NCI-H1092 treated with DMSO at 0.1 percent for 48 hours (cell line): ENCODE data around the gene CRABP2.
A peak's percentile ranks its signal among the peaks of the same experiment; 100 is the strongest.

Source experiments
- DNase-seq: peaks from one replicate; lab custom pipeline; 2025; lab: John Stamatoyannopoulos, UW

The CRABP2 gene

GRCh38 chr1:156705321-156705917, at the start of gene CRABP2:
Gene CRABP2, minus strand, starts transcription at chr1:156705583. Its CDS starts 137 bp downstream, at chr1:156705446.
- DNase-seq = peak; percentile 50

GRCh38 chr1:156754219-156754618, 48.8 kb upstream of the CRABP2 start:
- no peak for DNase-seq

DNA sequence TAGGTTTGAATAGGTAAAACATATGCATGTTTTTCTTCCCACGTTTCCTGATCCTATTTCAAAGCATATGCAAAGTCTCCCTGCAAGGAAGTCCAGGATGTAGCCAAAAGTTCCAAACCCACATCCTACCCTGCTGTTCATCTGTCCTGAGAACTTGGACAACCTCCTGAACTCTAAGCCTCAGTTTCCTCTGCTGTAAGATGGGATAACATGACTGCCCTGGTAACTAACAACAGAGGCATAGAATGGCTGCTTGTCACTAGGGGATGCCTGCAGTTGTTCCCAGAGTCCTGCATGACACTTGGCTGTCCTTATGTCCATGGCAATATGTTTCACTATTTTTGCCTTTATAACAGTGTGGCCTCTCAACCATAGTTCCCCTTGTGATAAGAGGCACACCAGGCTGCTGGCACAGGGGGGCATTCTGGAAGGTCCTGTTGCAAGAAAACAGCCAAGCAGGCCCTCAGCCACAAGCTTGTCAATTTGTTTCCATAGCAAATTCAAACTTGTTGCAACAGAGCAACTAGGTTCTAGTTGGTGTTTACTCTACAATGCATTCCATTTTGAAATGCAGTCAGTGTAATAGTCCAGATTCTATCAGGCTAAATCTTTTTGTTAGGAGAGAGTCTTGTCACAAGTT, 47.6 kb upstream of the CRABP2 start:
- no peak for DNase-seq

GRCh38 chr1:156751757-156752481, 46.5 kb upstream of the CRABP2 start:
- peak; percentile 94 for DNase-seq

DNA sequence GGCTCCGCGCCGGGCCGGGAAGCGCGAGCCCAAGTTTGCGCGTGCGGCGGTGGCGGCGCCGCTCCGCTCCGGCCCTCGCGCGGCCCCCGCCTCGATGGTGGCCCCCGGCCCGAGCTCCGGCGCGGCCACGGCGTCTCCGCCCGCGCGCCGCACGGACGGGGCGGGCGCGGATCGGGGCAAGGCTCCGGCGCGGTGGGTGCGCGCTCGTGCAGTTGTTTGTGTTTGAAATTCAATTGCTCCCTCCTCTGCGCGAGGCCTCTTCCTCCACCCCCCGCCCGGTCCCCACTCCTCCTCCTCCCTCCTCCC, 46.0 kb upstream of the CRABP2 start, which contains the start of gene HDGF:
Gene HDGF, minus strand, starts transcription at position 225 of the 306 bp plus-strand sequence. CDS start 246 bp downstream, outside the sequence.
- no peak for DNase-seq

GRCh38 chr1:156750711-156751450, 45.5 kb upstream of the CRABP2 start:
- DNase-seq = peak; percentile 50

DNA sequence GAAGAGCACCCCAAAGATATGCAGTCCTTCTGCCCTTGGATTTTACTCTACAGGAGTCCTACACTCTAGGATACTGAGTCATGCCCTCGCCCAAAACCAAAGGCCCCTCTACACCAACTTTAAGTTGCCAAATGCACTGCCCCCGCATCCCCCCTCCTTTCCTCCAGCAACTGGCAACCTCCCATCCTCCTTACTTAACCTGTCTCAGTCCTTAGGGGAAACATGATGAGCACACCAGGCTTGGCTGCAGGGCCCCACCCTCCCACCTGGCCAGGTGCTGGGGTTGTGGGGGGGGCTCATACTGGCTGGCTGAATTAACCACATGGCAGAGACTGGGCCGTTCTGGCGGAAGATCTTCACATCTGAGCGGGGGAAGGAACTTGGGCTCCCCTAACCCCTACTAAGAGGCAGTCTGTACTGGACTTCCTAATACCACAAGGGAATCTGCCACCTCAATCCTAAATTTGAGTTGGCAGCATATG, 44.8 kb upstream of the CRABP2 start:
- DNase-seq = no peak

- no peak for DNase-seq
Observed at GRCh38 chr1:156749419-156750118, 44.2 kb upstream of the CRABP2 start.

DNA sequence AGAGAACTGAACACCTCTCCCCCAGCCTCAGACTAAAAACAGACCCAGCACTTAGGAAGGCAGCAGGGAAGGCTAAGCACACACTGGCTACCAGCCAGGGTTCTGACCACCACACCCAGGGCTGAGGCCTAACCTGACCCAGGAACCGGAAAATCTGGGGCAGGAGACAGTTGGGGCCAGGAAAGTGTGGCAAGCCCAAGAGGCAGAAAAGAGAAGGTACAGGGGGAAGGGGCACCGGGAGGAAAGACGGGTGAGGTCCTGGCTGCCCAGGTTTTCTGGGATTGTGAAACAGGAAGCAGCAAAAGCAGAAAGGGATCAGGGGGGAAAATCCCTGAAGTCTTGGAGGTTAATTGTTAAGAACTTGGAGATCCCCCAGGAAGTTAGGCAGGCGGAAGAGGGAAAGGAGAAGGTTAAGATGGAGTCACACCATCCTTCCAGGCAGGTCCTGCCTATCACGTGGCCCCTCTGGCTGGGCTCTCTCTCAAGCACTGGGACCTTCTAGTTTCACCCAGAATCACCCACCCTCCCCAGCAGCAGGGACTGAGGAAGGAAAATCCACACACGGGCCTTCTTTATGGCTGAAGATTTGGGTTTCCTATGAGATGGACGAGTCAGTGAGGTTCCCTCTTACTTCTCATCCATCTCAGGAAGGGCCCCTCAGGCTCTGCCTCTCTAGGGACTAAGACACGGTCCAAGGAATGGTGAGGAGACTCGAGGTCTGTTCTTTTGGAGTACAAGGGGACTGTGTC, 43.5 kb upstream of the CRABP2 start:
- no peak for DNase-seq

- no peak for DNase-seq
Observed at GRCh38 chr1:156747742-156748669, 42.6 kb upstream of the CRABP2 start.

DNA sequence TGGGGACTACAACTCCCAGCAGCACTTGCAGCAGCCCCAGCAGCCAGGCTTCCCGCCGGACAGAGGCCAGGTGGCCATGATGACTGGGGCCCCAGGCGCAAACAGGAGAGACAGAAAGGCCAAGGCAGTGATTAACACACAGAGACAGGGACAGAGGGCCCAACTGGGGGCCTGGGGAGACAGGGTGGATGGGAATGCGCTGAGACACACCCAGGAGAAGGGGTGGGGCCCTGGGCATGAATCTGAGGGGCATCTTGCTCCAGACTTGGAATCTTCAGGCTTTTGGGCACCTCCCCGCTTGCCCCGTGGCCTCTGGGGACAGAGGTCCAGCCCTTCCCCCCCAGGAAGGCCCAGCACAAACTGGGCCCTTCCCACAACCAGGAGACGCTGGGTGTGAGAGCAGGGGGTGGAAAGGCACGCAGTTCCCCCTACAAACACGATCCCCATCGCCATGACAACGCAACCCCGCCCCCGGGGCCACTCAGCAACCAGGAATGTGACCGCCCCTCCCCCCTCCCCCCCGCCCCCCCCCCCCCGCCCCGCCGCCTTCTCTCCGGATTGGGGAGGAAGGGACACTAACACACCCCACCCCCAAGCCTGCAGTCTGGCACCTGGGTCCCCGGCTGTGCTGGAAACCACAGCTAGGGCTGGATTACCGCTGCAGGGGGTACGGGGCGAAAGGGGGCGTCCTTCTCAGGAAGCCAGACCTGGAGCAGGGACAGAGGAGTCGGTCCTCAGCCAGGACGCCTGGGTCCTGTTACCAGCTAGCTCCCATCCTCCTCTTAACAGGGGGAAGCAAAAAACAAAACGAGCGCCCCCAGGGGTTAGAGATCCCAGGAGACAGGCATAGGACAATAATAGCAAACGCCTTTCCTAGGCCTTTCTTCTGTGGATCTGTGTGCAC, 41.6 kb upstream of the CRABP2 start:
- DNase-seq = peak; percentile 64

GRCh38 chr1:156746406-156746727, 41.0 kb upstream of the CRABP2 start:
- no peak for DNase-seq

DNA sequence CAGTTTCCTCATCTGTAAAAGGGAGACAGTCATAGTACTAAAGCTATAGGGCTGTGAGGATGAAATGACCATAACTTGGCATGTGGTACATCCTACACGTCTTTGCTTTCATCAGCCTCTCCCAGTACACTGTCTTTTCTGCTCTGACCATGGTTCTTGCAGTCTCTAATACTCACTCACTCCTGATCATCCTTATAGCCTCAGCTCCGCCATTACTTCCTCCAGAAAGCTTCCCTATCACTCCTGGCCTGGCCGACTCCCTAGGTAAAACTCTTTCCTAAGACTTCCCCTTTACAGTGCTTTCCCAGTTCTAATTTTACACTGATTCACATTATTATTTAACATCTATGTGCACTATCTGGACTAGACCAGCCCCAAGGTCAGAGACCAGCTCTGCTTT, 40.5 kb upstream of the CRABP2 start:
- no peak for DNase-seq

DNA sequence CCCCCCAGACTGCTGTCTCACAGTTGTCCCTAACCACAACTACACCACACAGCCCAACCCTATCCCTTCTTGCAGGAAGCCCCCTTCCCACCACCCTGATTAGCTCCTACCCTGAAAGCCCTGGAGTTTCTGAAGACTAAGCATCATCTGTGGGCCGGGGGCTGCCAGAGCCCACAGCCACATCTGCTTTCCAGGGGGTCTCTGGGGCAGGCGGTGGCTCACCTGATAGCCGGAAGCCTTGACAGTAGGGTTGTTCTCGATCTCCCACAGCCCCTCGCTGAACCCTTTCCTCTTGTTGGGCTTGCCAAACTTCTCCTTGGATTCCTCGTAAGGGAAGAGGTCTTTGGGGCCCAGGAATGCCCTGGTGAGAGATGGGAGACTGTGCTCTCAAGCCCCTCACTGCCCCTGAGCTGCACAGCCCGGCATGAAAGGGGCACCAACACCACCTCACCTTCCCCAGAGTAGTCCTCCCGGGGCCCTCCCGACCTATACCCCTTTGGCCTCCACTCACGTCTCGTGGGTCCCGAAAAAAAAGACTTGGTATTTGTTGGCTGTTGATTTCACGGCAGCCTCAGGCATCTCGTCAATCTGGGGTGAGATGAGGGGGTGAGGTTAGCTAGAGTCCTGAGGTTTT, 39.5 kb upstream of the CRABP2 start:
- no peak for DNase-seq

DNA sequence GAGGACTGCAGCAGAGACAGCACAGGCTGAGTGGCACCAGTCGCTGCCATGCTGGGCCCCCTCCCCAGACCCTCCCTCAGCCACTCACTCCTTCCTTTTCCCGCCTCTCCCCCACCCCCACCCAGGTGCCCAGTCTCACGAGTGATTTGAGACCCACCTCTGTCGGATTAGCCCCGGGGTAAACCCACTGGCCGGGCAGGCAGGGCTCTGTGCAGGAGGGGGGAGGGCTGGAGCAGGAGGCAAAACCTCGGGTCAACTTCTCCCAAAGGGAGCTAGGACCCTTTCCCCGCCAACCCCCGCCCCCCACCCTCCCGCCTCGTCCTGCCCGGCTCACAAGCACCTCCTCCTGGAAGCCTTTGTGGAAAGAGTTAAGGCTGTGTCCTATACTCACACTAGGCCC, 39.0 kb upstream of the CRABP2 start:
- no peak for DNase-seq

DNA sequence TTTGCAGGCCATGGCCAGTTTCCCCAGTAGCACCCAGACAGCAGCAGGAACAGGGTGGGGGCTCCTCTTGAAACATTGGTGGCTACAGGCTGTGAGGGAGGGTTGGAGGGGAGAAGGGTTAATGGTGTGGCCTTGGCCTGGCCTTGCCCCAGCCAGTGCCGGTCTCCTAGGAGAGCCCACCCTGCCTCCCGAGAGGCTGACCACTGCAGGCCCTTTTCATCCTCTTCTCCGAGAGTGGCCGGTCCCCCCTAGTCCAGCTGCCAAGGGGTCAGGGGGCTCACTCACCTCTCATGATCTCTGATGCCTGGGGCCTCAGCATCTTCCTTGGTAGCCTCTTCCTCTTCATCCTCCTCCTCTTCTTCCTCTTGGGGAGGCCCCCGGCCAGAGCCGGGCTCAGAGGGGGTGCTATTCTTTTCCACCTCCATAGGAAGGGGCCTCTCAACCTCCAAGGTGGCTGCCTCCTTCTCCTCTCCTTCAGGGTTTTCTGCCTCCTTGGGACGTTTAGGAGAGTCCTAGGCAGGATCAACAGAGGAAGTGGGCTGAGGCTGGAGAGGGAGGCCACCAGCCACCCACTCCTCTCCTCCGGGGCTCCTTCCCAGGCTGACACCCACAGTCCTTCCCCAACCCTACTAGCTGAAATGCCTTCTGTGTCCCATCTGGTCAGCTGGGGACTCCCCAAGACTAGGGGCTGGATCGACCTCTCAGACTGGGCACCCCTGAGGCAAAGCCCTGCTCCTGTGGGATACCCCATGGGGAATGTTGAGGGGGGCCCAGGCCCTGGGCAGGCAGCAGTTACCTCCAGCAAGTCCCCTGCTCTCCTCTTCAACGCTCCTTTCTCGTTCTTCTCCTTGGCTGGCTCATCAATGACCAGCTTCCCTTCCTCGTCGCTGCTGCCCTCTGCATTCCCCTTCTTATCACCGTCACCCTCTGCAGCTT, 38.3 kb upstream of the CRABP2 start:
- DNase-seq = no peak

DNA sequence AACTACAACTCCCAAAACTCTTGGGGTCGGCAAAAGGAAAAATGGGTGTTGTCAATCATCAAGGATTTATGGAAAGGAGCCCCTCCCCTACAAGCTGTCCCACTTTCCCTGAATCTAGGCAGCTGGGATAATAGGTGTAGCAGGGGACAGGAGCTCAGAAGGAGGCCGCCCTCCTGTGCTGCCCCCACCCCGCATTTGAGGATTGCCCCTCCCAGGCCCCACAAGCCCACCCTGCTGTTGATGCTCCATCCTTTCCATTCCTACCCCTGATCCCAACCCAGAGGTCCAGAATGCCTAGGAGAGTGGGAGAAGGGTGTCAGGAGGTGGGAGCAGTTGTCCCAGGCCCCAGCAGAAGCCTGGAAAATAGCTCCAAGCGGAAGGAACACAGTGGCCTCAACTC, 37.4 kb upstream of the CRABP2 start:
- DNase-seq = no peak

DNA sequence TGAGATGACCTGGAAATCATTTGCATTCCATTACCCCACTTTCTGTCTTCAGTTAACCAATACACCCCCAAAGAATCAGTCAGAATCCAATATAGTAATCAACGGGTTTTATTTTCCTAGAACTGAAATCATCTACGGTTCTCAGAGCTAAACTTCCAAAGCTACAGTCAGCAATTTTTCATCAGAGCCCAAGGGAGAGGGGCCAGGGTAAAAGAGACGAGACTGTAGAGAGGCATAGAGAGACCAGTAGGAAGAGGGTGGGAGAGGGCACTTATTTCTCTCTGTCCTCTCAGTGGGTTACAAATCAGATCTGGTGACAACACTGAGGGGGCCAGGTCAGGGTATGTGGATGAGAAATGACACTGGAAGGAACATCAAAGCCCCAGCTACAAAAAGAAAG, 36.6 kb upstream of the CRABP2 start:
- DNase-seq = no peak
